Ovary (tissue), 9 donors: ENCODE measurements around the gene ST3GAL4. TPM values are rescaled to one million over a fixed set of nuclear protein-coding genes. Genes with fewer than 3 reads are reported as not detected.

ENCODE experiments used
- DNase-seq, 5 donors: peaks; one replicate each; pipeline ENCODE4 v3.0.0-alpha.2; 2019 to 2020
- H3K27ac ChIP-seq, 2 donors: fragments of 200-600 bp; one replicate each; pipeline versions ENCODE4 v1.5.1 to v1.8.0; 2019 to 2022
- H3K27me3 ChIP-seq: fragments of 200-600 bp; one replicate; pipeline ENCODE4 v1.8.0; 2022
- H3K36me3 ChIP-seq: fragments of 200-600 bp; sonication (generic); one replicate; pipeline ENCODE4 v1.5.1; 2019
- H3K4me1 ChIP-seq: one replicate; pipeline ENCODE4 v1.8.1; 2013; ENCODE audit warnings: mild to moderate bottlenecking, moderate library complexity; ENCODE audit not compliant: insufficient read depth
- H3K4me3 ChIP-seq: fragments of 200-600 bp; sonication (generic); one replicate; pipeline ENCODE4 v1.5.1; 2017
- H3K9me3 ChIP-seq, 2 donors: fragments of 200-600 bp in 1 of 2; sonication (generic) in 1 of 2; one replicate each; pipeline versions ENCODE4 v1.5.1 to v1.8.1; 2013 to 2019; ENCODE audit warnings: mild to moderate bottlenecking in 1 of 2, moderate library complexity in 1 of 2
- CTCF ChIP-seq, 3 donors: fragments of 450-650 bp in 2 of 3; fragments of 200-600 bp in 1 of 3; IDR thresholded peaks; one replicate each; pipeline versions ENCODE4 v1.5.1 to v1.8.0; 2016 to 2022; ENCODE audit warnings: antibody characterized with exemption in 3 of 3, mild to moderate bottlenecking in 1 of 3
- EP300 ChIP-seq: sonication (generic); formaldehyde crosslinking; IDR thresholded peaks from one replicate; pipeline ENCODE4 v1.6.1; 2017; ENCODE audit warnings: antibody characterized with exemption
- POLR2A ChIP-seq: fragments of 450-650 bp; IDR thresholded peaks from one replicate; pipeline ENCODE4 v1.6.1; 2017; ENCODE audit warnings: antibody characterized with exemption, mild to moderate bottlenecking, moderate library complexity
- WGBS, 3 donors: extraction: QIAGEN DNeasy Blood & Tissue Kit in 1 of 3; methylation state at CpG; one replicate each; pipeline versions ENCODE4 v1.1.5 to v1.1.7; 2013 to 2017; 5-methylcytosine and 5-hydroxymethylcytosine counted together
- intact Hi-C, 4 donors: fragments of 100-400 bp; cut with DNase I; formaldehyde crosslinking; loops; one replicate each; pipeline versions ENCODE4 v1.11.0 to v1.15.1; 2022 to 2023
- polyA plus RNA-seq, 2 donors: library from polyadenylated mRNA; stranded (reverse); fragments of 200-250 nt in 1 of 2; fragments of 350-450 nt in 1 of 2; fragmentation: Illumina TruSeq in 1 of 2; extraction: RNeasy Lipid Tissue Mini Kit (QIAGEN cat#74804) in 1 of 2; gene quantifications; one replicate each; pipeline ENCODE4 v1.2.3, GENCODE V29; 2013 to 2014
- total RNA-seq, 7 donors: library from RNA; depleted of rRNA in 2 of 7; stranded (reverse); fragments of >200 nt in 2 of 7; fragmentation: NEBNext Ultra II Directional in 3 of 7; extraction: Animal tissue kit (Norgen Biotek cat#: 25700) in 3 of 7; gene quantifications; one replicate each; pipeline versions ENCODE4 v1.1.0 to v1.2.4, GENCODE V29; 2016 to 2023
- donor health status: DM: no; HTN: no; CAD: no; lungs with moderate emphysema.
- donor health status: DM: no; HTN: no; CAD: no.
- donor health status: Bipolar disorder and iron deficiency.
- donor health status: DM: yes; HTN: yes; CAD: no.
- donor health status: DM: no; HTN: no; CAD: no.
- donor health status: DM: yes; HTN: yes; CAD: no.

ST3GAL4 gene
- total and polyA plus RNA-seq, 9 donors: 75.8 to 300 (median 120) TPM

DNA sequence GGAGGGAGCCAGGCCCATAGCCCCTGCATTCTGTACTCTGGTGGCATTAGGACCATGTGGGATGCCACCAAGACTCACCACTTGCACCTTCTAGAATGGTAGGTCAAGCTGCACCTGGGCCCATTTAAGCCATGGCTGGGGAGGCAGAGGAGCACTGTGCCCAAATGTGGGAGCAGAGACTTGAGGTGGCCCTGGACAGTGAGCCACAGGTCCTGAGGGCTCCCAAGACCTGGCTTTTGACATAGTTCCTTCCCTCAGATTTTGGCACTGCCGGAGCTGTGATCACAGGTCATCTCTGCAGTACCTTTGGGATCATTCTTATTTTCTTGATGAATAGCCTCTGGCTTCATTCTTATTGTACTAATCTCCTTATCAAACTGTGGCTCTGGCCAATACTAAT is 43.2 kb downstream of the ST3GAL4 start:
- no peak overlapping the region for H3K4me3 ChIP-seq
- no peak overlapping the region for H3K27ac ChIP-seq
- H3K36me3 ChIP-seq: no peaks in the 10 kb centered on the region
- no peak for TF ChIP-seq CTCF (IDR thresholded peaks at IDR 0.05)
- no peak for TF ChIP-seq POLR2A
- no peak for TF ChIP-seq EP300
- intact Hi-C loops: no loop called here
- no peaks in the 10 kb centered on the region for H3K27me3 ChIP-seq
- 100% methylated on average over 1 of the region's 1 CpG for whole genome bisulfite sequencing, 3 donors
- H3K4me1 ChIP-seq: peaks cover 40% of the 10 kb centered on the region
- no peak for DNase-seq
- H3K9me3 ChIP-seq: no peaks in the 10 kb centered on the region

DNA sequence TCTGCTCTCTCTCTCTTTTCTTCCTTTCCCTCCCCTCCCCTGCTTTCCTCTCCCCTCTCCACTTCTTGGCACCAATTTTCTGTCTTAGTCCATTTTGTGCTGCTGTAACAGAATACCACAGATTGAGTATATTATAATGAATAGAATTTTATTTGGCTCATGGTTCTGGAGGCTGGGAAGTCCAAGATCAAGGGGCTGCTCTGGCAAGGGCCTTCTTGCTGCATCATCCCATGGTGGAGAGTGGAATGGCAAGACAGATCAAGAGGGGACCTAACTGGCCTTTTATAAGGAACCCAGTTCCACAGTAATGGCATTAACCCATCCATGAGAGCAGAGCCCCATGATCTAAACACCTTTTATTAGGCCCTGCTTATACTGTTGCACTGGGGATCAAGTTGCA is 44.5 kb downstream of the ST3GAL4 start:
- no peak overlapping the region for H3K4me3 ChIP-seq
- H3K27ac ChIP-seq: no peak overlapping the region
- intact Hi-C loops: loop anchor here in 1 of 4 donors (5.0 kb wide), 1 partner anchor 1262 kb away; no protein-coding TSS in a partner anchor
- peaks cover 31% of the 10 kb centered on the region for H3K4me1 ChIP-seq
- no peaks in the 10 kb centered on the region for H3K36me3 ChIP-seq
- TF ChIP-seq EP300: no peak
- TF ChIP-seq POLR2A: no peak
- no peak for TF ChIP-seq CTCF (IDR thresholded peaks at IDR 0.05)
- no peaks in the 10 kb centered on the region for H3K9me3 ChIP-seq
- H3K27me3 ChIP-seq: no peaks in the 10 kb centered on the region
- DNase-seq: peak in 1 of 5 donors; percentile 5

DNA sequence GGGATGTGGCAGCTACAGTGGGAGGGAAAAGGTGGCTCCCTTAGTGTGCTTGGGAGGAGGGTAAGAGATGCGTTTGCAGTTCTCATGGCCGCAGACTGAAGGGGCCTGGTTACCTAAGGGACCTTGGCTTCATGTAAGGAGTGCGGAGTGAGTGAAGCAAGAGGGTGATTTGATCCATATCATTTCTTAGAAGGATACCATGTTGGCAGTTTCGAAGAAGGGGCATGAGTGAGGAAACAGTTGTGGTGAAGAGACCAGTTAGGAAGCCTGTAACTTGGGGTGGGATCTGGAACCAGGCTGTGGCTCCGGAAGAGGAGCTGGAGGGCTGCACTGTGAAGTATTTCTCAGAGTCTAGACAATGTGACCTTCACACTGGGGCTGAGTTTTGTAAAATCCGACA is 45.0 kb downstream of the ST3GAL4 start:
- peaks cover 28% of the 10 kb centered on the region for H3K4me1 ChIP-seq
- no peak overlapping the region for H3K4me3 ChIP-seq
- TF ChIP-seq POLR2A (no peak), CTCF (IDR thresholded peaks at IDR 0.05) (no peak), EP300 (no peak)
- peak in 1 of 5 donors; percentile 8 for DNase-seq
- intact Hi-C loops: loop anchor here in 1 of 4 donors (5.0 kb wide), 1 partner anchor 1262 kb away; no protein-coding TSS in a partner anchor
- H3K9me3 ChIP-seq: no peaks in the 10 kb centered on the region
- H3K27me3 ChIP-seq: no peaks in the 10 kb centered on the region
- no peaks in the 10 kb centered on the region for H3K36me3 ChIP-seq
- 89 to 91% (median 90%) methylated on average over 6 of the region's 6 CpGs for WGBS, 3 donors
- H3K27ac ChIP-seq: peak overlapping the region in 1 of 2 donors; percentile 51

DNA sequence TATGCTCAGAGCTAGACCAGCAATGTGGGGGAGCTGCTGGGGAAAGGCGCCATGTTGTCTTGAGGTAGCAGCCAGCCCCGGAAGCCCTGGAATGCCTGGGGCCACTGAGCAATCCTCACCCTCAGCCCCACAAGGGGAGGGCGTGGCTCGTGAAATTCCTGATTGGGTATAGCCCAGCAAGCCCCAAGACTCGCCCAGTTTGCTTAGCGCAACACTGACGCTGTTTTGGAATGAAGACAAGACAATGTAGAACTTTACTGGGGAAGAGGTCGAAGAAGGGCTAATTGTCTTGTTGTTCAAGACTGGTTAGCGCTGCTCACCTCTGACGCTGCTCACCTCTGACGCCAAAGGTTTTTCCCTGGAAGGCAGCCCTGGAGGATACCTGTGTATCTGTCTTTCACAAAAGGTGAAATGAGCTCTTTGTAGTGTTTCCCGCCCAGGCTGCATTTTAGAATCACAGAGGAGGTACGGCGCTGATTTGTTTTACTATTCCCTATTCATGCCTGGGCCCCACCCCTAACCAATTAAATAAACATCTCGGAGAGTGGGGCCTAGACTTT is 47.6 kb downstream of the ST3GAL4 start:
- intact Hi-C loops: loop anchor here in 1 of 4 donors (5.0 kb wide), 1 partner anchor 1259 kb away; no protein-coding TSS in a partner anchor
- TF ChIP-seq EP300 (no peak), POLR2A (no peak), CTCF (IDR thresholded peaks at IDR 0.05) (no peak)
- Histone ChIP-seq H3K4me3 (no peak overlapping the region), H3K9me3 (no peaks in the 10 kb centered on the region), H3K27me3 (no peaks in the 10 kb centered on the region), H3K36me3 (no peaks in the 10 kb centered on the region), H3K4me1 (peaks cover 13% of the 10 kb centered on the region), H3K27ac (peak overlapping the region in 1 of 2 donors; percentile 46)
- WGBS, 3 donors: 78 to 82% (median 79%) methylated on average over 15 of the region's 15 CpGs
- DNase-seq: peak in 3 of 5 donors; percentile 44 to 60 (median 58)
